Activated CD4-positive, alpha-beta T cell treated with anti-CD3 and anti-CD28 coated beads, Interleukin-2, amount 50 U/mL, for 16 hours (primary cell): Measurements from ENCODE around the gene HTRA3.

ENCODE experiments used
- DNase-seq: peaks from one replicate; pipeline ENCODE4 v3.0.0-alpha.2; 2020

Gene HTRA3

DNA sequence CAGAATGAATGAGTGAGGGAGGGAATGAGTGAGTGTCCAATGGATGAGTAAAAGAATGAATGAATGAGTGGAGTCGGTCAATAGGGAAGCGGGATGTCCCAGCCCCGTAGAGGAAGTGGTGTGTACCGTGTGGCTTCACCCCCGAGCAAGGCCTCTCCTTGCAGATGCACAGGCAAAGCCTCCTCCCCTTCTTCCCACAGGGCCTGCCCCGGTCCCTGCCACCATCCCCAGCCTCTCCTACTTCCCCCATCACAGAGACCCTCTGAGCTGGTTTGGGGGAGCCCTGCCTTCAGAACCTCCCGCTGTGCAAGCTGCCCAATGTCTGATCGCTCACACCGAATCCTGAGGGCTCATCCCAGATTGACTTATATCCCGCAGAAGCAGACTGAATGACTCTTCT lies 13.6 kb downstream of the HTRA3 start:
- no peak for DNase-seq

DNA sequence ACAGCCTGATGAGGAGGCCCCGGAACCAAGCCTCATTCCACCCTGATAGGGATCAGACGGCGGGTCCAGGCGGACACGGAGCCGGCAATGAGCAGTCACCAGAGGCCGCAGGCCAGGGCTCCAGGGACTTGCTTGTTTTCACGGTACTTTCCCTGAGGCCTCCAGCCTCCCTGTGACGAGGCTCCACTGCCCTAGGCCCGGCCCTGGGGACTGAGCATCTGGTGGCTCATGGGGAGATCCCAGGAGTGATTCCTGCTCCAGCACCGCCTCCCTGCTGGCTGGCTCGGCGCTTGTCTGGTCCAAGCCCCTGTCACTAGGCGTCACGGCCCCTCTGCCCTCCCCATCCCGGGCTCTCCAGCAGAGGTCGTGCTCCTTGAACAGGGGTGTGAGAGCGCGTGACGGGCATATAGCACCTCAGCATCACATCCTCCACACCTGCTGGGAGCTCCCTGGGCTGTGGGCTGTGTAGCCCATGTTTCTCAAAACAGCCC lies 14.1 kb downstream of the HTRA3 start:
- DNase-seq = no peak

DNA sequence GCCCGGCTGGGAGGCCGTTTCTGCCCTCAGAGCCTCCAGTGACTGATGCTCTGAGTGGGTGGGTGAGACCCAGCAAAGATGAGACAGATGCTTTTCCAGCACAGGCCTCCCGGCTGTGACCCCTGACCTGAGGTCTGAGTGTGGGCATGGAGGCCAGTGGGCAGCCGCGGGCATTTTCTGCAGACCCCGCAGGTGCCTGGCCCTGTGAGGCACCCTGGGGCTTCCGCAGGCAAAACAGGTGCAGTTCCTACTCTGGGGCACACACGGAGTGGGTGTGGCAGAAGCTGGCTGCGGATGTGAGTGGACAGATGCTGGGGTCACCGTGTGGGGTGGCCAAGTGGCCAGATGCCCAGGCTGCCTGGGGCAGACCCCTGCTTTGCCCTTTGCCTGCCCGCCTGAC lies 14.8 kb downstream of the HTRA3 start:
- DNase-seq = no peak

DNA sequence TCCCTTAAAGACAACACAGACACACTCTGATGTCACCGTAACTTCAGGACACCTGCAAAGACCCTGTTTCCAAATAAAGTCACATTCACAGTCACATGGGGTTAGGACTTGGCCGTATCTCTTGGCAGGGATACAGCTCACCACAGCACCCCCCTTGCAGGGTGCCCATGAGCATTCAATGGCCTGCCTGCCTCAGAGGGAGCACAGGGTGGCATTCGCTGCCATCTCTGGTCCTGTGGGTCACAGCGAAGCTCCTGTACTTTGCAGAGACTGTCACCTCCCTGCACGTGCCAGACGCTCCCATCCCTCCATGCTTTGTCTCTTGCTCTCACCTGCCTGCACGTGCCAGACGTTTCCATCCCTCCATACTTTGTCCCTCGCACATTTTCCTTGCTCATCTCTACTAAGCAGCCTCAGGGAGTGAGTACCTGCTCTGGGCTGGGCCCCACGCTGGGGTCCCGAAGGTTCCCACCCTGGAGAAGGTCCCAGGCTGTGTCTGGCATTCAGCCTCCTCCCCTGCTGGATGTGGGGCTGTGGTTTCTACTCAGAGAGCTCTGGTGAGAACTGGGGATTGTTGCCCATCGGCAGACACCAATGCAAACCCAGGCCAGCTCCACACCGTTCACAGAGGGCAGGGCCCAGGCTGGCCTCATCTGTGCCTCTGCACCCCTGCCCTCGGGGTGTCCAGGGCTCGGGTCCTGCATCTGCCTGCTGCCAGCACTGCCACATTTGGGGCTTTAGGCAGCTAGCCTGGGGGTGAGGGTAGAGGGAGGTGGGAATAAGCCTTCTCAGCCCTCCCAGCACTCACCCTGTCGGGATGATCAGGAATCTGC lies 15.8 kb downstream of the HTRA3 start:
- no peak for DNase-seq

DNA sequence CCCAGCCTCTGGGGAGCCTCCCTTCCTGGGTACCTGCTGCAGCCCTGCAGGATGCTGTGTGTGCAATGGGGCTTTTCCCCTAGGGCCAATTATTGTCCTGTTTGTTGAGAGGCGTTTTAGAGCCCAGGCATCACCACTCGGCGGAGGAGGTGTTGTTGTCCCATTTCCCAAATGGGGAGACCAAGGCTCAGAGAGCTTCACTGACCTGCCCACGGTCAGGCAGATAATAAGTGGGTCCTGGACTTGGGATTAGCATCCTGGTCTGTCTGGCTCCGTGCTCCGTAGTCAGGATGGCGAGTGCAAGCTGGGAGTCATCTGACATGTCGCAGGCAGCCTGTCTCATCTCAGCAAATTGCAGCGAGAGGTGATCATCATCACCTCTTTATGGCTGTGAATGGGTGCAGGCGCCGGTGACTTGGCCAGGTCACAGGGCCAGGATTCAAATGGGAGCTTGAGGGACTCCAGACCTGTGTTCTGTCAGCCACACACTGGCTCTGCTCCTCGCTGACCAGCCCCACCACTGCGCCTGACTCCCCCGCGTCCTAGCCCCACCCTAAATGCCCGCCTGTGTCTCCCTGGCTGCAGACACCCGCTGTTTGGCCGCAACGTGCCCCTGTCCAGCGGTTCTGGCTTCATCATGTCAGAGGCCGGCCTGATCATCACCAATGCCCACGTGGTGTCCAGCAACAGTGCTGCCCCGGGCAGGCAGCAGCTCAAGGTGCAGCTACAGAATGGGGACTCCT lies 16.6 kb downstream of the HTRA3 start:
- no peak for DNase-seq

DNA sequence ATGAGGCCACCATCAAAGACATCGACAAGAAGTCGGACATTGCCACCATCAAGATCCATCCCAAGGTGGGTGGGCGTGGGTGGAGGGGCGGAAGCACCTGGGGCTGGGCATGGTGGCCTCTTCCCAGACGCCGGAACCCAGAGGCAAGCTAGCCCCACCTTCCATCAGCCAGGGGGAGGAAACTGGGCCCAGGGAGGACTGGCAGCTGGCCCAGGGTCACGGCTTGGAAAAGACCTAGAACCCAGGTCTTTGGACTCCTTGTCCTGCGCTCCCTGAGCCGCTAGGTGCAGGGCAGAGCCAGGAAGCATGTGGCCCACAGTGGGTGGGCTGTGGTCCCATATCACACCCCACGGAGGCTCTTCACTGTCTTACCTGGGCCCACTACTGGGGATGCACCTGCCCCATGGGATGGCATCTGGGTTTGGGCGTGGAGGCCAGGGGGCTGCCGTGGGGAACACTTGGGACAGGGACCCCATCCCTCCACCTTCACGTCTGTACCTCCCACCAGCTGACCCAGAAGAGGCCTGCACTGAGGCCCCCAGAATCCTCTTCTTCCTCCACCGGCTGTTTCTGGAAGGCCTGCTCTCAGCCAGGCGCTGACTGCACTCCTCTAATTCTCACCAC lies 17.3 kb downstream of the HTRA3 start:
- no peak for DNase-seq

DNA sequence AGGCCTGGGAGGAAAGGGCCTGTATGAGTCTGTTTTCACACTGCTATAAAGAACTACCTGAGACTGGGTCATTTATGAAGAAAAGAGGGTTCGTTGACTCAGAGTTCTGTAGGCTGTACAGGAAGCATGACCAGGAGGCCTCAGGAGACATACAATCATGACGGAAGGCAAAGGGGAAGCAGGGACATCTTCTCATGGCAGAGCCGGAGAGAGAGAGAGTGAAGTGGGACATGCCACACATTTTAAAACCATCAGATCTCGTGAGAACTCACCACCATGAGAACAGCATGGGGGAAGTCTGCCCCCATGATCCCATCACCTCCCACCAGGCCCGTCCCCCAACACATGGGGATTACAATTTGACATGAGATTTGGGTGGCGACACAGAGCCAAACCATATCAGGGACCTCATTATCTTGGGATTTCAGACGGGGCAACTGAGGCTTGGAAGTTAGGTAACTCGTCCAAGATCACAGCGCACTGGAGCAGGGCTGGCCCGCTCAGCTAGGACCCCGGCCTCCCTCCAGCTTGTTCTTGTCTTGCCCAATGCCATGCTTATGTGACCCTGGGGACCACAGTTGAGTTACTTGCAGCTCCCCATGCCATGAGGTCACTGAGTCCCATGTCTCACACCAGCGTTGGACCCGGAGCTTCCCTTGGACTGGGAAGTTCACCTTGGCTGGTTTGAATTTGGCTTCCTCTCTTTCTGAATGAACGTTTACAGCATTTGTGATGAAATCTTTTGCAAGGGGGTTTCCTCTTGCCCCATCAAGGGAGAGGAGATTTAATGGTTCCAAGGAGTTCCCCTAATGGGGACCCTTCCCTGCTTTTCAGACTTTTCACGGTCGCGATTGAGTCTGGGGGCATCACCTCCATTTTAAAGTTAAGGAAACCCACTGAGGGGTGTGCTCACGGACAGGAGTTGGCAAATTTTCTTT lies 18.1 kb downstream of the HTRA3 start:
- DNase-seq = no peak

DNA sequence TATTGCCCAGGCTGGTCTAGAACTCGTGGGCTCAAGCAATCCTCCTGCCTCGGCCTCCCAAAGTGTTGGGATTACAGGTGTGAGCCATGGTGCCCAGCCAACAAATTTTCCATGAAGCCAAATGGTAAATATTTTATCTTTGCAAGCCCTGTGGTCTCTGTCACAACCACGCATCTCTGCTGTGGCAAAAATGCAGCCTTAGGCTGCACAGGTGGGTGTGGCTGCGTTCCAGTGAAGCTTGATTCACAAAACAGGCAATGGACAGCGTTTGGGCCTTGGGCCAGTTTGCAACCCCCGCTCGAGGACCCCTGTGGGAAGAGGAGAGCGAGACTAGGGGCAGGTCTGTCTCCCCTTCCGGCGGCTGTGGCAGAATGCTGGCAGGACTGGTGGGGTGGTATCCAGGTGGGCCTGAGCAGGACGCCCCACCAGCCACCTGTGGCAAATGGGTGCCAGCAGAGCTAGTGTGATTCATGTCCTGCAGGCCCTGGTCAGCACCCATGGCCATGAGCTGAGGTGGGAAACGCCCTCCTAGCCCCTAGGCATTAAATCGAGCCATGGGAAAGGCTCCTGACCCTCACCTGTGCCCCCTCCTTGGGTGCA lies 19.7 kb downstream of the HTRA3 start:
- no peak for DNase-seq

DNA sequence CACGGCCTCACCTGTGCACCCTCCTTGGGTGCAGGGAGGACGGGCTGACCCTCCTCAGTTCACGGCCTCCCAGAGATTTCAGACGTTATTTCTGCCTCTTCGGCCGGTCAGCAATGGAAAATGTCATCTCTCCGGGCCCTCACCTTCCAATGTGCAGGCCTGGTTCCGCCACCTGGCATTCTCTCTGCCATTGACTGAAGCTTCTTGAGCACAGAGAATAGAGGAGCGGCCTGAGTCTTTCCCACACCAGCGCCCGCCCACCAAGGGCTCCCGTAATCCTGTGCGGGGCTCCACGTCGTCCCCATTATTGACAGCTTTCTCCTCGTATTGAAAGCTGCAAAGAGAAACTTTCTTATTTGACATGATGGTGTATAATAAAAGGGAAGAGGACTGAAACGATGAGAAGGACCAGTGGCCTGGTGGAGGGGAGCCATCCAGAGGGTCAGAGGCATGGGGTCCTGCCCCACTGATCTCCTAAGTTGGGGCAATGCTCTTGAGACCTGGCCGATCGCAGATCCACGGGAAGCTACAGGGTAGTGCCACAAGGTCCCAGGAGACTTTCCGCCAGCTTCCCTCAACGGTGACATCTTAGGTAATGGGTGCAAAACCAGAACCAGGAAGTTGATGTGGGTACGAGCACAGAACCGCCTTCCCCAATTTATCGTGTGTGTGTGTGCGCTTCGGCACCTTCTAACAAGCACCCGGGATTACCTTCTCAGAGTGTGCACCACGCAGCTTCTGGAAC lies 20.6 kb downstream of the HTRA3 start:
- DNase-seq = no peak

DNA sequence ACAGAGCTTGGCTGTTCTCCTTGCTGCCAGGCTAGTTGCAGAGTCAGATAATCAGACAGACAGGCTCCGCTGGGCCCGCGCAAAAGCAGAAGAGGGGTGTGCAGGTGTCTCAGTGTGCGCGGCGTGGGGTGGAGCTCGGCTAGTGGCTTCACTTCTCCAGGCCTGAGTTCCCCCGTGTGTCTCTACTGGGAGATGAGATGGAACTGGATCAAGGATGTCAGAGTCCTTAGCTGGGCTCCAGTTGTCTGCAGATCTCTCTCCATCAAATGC lies 21.1 kb downstream of the HTRA3 start:
- no peak for DNase-seq

DNA sequence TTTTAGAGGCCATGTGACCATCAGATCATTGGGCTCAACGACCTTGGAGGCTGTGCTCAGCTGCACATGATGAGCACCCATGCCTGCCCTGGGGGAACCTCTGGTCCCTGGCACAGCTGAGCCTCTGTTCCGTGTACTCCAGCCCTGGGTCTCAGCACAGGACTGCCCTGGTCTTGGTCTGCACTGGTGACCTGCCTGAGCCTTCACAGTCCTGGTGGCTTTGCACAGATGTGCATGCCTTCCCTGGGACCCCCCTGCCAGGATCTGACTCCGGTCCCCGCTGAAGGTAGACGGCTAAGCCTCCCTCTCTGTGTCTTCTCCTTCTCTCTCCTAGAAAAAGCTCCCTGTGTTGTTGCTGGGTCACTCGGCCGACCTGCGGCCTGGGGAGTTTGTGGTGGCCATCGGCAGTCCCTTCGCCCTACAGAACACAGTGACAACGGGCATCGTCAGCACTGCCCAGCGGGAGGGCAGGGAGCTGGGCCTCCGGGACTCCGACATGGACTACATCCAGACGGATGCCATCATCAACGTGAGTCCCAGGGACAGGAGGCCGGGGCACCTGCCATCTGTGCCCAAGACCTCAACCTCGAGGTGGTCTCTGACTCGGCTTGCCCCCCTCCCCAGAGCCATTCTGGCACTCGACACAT lies 21.6 kb downstream of the HTRA3 start:
- DNase-seq = no peak

DNA sequence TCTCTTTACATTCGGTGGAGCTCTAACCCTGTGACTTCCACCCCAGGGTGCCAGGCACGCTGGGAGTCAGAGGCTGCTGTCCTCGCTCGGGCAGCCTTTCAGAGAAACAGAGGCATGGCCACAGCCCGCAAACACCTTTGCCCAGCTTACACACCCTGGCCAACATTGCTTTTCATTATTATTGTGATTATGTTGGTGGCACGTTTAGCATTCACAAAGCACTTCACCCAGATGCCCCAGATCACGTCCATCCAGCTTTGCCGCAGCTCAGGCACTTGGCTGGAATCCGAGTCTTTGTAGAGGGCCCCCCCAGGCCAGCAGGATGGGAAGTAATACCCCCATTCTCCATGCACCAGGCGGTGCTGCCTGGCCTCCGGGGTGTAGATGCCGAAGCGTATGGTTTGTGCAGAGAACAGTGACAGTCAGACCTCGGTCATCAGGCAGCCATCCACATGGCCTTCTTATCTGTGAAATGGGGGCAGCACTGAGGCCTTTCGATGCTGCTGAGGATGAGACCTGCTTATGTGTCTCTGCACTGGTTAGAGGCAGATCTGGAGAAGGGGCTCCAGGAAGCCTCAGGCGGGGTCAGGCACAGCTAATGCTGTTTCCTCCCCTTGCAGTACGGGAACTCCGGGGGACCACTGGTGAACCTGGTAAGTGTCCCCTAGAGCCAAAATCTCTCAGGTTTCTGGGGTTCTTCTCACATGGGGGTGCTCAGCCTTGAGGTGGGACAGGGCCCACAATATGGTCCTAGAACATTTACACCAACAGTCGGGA lies 22.3 kb downstream of the HTRA3 start:
- DNase-seq = no peak

DNA sequence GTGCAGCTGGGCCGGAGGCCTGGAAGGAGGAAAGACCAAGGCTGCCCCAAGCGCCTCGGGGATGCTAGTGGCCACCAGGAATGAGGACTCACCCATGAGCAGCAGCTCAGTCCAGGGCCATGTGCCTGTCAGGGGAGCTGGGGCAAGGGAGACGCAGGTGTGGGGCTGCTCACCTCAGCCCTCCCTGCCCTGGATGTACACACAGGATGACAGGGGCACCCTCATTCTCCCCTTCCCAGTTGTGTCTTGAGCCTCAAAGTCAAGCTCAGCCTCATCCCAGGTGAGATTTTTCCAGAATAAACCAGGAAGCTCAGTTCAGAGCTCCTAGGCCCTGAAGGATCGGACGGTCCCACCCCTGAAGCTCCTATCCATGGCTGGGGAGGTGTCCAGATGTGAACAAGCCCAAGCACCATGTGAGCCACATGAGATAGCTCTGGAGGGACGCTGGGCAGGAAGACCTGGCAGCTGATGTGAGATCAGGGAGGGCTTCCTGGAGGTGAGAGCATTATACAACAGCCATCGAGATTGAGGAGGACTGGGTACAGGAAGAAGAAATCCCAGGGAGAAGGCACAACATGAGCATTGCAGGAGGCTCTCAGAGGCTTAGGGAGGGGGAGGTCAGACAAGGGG lies 23.0 kb downstream of the HTRA3 start:
- no peak for DNase-seq

DNA sequence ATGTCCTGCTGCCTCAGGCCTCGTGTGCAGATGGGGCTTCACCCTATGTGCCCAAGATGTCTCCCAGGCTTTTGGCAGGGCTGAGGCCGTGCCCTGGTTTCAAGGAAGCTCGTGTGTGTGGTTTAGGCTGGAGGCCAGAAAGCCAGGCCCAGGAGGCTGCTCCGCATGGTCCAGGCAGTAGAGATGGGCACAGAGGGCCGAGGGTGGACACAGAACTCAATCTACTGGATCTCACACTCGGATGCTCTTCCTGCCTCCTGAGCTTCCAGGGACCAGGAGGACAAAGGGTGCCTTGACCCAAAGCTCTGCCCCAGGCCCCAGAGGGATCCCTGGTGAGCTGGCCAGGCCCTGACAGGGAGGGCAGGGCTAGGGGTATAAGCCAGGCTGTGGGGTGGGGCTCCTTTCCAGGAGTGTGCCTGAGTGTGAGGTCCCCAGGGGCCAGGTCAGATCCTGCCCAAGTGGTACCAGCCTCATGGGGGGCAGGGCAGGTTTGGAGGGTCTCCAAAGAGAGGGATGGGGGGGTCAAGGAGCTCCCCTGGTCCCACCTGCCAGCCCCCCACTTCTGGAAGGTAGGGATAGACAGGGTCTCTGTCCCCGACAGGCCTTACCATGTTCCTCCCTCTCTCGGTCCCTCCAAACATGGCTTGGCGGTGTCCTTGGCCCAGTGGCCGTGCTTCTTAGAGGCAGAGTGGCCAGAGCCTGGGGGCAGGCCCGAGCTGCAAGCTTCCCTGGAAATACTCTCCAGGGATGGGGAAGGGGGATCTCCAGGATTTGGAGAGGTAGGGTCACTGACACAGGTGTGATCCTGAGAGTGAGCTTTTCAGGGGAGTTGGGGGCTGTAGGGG lies 23.8 kb downstream of the HTRA3 start:
- no peak for DNase-seq

DNA sequence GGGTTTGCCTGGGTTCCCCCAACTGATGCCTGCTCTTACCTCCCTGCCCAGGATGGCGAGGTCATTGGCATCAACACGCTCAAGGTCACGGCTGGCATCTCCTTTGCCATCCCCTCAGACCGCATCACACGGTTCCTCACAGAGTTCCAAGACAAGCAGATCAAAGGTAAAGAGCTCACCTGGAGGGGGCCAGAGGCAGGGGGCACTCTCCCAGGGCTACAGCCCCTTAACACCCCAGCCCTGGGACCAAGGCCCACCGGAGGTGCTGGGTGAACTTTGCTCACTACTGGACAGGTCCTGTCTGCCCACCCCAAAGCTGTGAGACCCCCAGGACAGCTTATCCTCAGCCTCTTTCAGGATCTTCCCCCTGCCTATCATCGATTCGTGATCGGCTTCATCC lies 24.5 kb downstream of the HTRA3 start:
- no peak for DNase-seq

DNA sequence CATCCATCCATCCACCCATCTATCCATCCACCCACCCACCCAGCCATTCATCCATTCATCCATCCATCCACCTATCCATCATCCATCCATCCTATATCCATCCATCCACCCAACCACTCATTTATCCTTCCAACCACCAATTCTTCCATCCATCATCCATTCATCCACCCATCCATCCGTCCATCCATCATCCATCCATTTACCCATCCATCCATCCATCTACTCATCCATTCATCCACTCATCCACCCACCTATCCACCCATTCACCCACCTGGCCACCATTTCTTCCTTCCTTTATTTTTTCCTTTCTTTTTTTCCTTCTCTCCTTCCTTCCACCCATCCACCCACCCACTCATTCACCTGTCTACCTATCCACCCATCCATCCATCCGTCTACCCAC lies 25.2 kb downstream of the HTRA3 start:
- no peak for DNase-seq

DNA sequence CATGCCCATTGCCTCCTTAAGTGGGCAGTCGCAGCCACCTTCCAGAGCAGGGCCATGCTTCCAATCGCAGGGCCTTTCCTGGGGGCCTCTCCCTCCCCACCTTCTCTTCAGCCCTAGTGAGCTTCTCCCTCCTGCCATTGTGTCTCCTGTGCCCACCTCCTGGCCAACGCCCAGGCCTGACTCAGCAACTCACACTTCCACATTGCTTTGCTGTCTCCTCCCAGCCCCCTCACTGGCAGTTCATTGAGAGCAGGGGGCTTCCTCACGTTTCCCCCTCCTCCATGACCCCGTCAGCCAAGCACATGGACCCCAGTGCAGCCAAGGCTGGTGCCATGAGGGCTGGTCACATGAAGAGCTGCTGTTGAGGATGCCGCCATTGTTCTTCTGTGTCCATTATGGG lies 25.9 kb downstream of the HTRA3 start:
- no peak for DNase-seq

DNA sequence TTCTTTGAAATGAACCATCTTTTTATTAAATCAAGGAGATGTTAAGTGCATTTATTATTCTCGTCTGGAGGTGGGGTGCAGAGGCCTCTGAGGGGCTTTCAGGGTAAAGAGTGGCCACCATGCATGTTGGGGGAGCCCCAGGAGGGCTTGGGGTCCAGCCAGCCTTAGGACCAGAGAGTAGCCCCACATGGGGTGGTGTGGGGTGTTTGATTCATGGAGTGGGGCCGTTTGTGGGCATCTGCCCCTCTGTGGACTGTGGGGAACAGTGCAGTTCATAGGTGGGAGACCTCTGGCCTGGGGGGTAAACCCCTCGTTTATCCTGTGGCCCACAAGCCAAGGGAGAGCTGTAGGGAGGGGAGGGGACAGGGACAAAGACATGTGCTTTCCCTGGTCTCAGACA lies 26.9 kb downstream of the HTRA3 start:
- DNase-seq = no peak

DNA sequence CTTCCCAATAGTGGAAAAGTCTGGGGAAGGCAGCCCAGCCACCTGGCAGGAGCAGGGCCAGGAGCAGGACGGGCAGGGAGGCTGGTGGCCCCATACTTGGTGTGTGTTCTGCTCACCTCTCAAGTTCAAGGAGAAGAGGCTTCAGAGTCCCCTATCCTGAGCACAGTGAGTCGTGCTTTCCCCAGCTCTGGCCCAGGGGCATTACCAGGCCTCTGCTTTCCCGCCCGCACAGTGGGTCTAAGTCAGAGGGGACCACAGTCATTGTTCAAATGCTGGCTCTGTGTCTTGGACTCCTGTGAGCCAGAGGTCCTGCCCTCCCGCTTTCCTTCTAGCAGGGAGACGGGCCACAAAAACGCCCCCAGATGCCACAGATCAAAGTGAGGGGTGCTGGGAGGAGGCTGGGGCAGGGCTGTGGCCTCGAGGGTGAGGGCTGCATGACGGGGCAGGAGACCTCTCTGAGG lies 27.6 kb downstream of the HTRA3 start:
- no peak for DNase-seq
